Tongue (tissue), 2 donors: ENCODE results near the gene HECTD4. TPM values are rescaled to one million over a fixed set of nuclear protein-coding genes. Genes with fewer than 3 reads are reported as not detected.
"Not testable (repeated sequence)": the region's sequence is repeated elsewhere in the genome, so short reads cannot be mapped to it uniquely, and the experiment has no call there.

Experiments
- DNase-seq: peaks from one replicate; pipeline ENCODE4 v3.0.0-alpha.2; 2015
- total RNA-seq: library from RNA; depleted of rRNA; stranded (reverse); fragments of >200 nt; gene quantifications from one replicate; pipeline ENCODE4 v1.2.3, GENCODE V29; 2014

The HECTD4 gene
- total RNA-seq, 1 donor from 2014 or later: 63.0 TPM

DNA sequence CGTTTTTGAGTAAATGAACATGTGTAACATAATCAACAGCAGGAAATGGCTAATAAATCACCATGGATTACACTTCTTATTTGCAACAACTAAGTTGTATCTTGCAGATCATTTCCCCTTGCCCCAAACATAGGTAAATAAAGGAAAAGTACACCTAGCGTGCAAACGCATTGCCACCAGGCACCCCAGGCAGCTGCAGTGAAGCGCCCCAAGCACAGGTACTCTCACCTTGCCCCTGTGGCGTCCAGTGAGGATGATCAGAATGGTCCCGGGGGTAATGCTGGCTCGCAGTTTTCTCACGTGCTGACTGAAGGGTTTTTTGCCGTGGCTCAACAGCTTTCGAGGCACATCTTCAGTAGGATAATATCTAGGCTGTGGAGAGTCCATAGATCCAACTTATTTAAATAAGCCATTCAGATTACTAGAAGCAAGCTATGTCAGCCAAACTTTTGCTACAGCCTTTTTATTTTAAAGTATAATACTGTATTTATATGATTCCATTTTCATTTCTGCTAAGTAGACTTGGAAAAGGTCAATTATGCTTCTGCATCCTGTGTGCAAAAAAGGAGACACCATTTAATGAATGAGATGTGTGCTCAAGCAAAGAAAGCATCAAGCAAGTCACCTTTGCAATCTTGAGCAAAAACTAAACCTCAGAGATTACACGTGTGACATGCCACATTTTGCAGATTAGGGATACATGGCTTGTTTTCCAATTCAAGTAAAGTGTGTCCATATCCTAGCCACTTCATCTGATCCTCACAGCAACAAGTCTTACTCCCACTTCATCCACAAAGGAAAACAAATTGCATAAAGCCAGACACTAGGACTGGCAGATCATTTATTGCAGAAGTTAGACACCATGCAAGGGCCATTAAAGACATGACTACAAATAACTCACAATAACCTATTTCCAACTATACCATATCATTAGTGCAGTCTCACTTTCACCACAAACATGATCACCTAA, 24.6 kb upstream of the HECTD4 start:
- no peak for DNase-seq

DNA sequence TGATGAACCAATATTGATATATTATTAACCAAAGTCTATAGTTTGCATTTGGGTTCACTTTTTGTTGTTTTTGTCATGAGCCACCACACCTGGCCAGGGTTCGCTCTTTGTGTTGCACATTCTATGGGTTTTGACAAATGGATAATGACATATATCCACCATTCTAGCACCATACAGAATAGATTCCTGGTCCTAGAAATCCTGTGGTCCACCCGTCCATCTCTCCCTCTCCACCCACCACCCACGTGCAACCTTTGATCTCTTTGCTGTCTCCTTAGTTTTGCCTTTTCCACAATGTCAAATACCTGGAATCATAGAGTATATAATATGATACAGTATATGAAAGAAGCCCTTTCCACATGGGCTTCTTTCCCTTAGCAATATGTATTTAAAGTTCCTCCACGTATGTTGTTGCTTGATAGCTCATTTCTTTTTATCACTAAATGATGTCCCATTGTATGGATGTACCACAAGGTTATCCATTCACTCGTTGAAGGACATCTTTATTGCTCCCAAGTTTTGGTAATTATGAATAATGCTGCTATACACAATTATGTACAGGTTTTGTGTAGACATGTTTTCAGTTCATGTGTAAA, 19.8 kb upstream of the HECTD4 start:
- DNase-seq: no peak

DNA sequence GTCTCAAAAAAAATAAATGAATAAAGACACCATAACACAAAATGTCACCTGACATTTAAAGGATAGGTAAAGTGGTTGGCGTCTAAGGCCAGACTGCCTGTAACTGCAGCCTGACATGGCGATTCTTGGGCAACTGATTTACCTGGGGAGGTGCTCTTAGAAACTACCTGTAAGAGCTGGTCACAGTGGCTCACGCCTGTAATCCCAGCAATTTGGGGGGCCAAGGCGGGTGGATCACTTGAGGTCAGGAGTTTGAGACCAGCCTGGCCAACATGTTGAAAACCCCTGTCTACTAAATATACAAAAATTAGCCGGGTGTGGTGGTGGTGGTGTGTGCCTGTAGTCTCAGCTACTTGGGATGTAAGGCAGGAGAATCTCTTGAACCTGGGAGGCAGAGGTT, 18.8 kb upstream of the HECTD4 start:
- DNase-seq: no peak

DNA sequence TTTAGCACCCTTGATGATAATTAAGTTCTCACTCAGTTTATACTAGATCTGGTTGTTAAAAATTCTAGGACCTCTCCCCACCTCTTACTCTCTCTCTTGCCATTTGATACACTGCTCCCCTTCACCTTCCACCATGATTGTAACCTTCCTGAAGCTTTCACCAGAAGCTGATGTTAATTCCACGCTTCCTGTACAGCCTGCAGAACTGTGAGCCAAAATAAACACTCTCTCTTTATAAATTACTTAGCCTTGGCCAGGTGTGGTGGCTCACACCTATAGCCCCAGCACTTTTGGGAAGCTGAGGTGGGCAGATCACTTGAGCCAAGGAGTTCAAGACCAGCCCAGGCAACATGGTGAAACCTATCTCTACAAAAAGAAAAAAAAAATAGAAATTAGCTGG, 11.1 kb upstream of the HECTD4 start:
- DNase-seq: no peak

DNA sequence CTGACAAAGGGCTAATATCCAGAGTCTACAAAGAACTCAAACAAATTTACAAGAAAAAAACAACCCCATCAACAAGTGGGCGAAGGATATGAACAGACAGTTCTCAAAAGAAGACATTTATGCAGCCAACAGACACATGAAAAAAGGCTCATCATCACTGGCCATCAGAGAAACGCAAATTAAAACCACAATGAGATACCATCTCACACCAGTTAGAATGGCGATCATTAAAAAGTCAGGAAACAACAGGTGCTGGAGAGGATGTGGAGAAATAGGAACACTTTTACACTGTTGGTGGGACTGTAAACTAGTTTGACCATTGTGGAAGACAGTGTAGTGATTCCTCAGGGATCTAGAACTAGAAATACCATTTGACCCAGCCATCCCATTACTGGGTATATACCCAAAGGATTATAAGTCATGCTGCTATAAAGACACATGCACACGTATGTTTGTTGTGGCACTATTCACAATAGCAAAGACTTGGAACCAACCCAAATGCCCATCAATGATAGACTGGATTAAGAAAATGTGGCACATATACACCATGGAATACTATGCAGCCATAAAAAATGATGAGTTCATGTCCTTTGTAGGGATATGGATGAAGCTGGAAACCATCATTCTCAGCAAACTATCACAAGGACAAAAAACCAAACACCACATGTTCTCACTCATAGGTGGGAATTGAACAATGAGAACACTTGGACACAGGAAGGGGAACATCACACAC, 7.9 kb upstream of the HECTD4 start:
- not testable (repeated sequence) for DNase-seq

DNA sequence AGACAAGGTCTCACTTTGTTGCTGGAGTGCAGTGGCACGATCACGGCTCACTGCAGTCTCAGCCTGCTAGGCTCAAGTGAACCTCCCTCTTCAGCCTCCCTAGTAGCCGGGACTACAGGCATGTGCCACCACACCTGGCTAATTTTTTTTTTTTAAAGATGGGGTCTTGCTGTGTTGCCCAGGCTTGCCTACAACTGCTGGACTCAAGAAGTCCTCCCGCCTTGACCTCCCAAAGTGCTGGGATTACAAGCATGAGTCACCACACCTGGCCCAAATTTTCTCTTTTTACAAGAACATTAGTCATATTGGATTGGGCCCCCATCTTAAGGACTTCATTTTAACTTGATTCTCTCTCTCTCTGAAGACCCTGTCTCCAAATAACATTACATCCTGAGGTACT, 7.0 kb upstream of the HECTD4 start:
- DNase-seq: no peak

DNA sequence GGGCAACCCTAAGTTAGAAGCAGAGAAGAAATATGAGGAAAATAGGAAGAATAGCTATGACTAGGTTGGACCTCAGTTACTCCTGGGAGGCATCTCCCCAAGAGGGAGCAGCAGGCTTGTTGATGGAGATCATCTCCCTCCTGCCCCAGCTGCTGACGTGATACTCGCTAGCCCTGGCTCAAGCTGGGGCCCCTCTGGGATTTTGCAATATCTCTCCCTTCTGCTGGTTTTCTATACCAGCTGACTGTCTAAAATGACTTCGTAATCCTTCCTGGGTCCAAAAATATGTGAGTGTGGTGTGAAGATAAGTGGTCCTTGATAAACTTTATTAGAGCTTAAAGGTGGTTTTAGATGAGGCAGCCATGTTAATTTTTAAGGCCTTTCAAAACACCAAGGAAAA, 4.5 kb upstream of the HECTD4 start:
- no peak for DNase-seq

DNA sequence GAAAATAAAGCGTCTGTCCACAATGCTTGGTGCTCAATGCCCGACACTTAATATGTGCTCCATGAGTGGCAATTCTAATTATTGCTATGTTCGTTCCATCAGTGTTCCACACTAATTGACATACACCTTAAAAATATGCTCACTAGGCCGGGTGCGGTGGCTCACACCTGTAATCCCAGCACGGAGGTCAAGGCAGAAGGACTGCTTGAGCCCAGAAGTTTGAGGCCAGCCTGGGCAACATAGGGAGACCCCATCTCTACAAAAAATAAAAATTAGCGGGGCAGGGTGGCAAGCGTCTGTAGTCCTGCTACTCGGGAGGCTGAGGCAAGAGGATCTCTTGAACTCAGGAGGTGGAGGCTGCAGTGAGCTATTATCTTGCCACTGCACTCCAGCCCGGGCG, 635 bp upstream of the HECTD4 start:
- DNase-seq: no peak

DNA sequence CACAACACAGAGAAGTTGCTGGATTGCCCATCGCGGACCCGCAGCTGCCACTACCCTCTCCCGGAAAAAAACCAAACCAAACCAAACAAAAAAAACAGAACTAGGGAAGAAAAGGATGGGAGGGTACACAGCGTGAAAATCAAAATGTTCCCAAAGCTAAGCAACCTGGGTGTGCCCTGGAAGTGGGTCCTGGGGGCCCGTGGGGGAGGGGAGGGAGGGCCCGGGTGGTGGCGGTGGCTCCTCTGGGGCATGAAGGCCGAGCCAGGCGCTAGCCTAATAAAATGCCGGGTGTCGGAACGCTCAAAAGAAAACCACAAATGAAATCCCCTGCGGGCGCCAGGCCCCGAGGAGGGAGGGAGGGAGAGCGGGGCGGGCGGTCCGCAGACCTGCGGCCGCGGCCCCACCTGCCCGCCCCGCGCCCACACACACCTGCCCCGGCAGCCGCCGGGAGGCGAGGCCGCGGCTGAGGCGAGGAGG, 787 bp downstream of the HECTD4 start:
- peak; percentile 27 for DNase-seq

DNA sequence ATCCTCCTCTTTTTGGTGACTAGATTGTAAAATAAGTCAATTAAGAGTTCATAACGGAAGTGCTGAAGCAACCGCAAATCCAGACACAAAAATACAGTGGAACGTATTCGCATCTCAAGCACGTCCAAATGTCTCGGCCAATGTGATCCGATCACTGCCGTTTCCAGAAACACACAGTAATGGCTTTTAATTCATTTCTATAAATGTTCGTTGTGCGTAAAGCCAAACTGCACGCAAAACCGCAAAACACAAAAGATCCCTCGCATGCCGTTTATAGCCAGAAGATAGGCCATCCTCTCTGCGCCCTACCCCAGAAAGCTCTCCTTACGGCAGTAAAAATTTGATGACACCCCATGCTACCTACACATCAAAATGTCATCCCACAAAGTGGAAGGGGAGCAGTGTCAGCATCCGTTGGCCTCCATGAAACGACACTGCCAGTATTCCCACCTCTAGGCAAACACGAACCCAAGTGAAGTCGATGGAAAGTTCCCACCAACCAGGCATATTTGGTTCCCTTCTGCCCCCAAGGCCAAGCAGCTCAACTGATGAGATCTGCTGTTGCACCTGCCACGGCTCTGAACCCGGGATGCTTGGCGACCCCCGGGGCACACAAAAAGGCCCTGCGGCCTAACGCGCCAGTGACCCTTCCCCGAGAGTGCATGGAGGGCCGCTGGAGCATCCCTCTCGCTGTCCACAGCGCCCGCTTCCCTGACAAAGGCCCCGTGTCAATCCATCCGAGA, 1.4 kb downstream of the HECTD4 start:
- no peak for DNase-seq

DNA sequence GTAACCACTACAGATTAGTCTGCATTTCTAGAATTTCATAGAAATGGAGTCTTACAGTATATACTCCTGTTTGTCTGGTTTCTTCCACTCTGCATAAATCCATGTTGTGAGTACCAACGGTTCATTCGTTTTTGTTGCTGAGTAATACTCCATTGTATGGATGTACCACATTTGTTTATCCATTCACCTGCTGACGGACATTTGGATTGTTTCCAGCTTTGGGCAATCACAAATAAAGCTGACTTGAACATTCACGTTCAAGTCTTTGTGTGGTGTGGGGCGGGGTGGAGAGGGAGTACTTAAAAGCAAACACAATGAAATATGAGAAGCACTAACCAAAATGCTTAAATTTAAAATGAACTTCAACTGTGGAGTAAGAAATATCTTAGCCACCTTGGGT, 7.1 kb downstream of the HECTD4 start:
- no peak for DNase-seq

DNA sequence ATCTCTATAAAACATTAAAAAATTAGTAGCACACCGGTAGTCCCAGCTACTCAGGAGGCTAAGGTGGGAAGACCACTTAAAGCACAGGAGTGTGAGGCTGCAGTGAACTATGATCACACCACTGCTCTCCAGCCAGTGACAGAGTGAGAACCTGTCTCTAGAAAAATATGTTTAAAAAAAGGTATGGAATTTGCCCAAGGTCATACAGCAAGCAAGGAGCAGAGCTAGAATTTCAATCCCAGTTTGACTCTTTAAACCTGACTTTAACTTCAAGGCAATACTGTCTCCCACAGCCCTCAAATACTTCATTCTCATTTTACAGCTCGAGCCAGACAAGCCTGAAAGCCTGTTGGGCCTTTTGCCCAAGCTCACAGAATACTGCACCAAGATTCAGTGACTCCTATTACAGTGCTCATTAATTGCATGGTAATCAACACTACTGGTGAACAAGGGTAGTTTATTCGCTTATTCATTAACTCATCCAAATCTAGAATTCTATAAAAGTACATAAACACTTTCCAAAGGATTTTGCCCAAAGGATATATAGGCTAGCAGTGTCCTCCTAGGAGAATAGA, 8.0 kb downstream of the HECTD4 start:
- DNase-seq: no peak

DNA sequence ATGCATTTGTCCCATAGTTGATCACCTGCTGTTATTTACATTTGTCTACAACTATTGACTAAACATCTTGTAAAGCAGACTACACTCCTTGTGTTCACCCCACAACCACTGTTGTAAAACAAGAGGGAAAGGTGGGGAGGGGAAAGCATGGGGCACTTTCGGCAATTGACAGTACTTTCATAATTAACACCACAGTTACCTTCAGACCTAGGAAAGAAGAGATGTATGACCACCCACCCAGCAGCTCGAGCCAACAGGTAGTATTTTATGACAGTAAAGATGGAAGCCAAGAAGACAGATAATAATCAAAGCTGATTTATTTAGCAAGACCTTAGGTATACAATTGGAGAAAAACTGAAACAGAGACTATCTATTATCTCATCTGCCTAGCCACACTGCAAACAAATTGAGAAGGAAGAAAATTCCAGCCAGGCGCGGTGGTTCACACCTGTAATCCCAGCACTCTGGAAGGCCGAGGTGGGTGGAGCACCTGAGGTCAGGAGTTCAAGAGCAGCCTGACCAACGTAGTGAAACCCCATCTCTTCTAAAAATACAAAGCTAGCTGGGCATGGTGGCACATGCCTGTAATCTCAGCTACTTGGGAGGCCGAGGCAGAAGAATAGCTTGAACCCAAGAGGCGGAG, 11.2 kb downstream of the HECTD4 start:
- DNase-seq: no peak

DNA sequence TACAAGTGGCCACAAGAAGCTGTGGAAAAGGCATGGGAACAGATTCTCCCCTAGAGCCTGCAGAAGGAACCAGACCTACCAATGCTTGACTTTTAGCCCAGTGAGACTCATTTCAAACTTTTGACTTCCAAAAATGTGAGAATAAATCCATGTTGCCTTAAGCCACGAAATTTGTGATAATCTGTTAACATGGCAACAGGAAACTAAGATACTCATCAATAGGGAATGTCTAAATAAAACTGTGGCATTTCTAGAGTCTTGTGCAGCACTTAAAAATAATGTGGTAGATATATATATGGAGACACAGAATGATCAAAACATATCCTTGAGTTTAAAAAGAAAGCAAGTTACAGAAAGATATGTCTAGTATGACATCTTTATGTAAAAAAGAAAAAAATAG, 12.0 kb downstream of the HECTD4 start:
- DNase-seq: no peak

DNA sequence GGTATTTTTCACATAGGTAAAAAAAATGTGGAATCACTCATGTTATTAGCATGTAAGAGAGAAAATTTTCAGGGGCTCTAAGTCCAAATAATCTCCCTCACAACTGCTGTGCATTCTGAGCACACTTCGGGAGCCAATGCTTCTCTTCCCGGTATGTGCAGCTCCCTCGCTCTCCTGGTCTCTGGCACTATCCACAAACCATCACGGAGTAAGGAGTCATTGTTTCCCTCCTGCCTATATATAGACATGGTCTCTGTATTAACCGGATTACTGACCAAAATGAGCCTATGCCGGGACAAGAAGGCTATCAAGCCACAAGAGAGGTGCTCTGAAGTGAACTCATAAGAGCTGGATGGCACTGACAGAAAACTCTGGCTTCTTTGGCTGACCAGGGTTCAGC, 13.4 kb downstream of the HECTD4 start:
- DNase-seq: no peak

DNA sequence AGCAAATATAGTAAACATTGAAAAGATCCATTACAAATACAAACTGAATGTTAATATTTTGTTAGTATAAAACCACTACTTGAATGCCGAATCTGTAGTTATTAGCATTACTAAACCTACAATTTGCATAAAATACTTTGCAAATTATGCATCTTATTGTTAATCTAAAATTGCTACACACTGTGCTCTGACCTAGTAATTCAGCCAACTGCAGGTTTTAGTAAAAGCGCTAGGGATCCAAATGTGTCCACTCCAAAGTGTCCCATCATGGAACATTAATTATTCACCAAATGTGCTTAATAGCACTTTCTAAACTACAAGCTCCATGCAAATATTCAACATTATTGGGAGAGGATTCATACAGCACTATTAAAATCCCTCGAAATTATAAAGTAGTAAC, 14.3 kb downstream of the HECTD4 start:
- no peak for DNase-seq

DNA sequence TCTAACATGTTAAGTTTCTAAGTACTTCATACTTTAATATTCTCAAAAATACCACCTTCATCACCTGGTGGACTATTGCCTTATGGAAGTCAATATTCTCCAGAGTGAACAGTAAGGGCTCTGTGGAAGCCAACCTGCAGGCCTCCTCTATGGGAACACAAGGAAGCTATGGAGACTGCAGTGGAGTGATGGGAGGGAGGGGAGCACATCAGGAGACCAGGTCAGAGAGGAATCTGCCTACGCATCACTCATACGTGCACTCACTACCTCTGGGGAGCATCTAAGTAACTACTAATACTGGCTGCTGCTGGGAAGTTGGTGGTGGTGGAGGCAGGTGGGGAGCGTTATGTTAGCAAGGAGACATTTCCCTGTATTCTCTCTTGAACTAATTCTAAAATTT, 19.9 kb downstream of the HECTD4 start:
- DNase-seq: no peak

DNA sequence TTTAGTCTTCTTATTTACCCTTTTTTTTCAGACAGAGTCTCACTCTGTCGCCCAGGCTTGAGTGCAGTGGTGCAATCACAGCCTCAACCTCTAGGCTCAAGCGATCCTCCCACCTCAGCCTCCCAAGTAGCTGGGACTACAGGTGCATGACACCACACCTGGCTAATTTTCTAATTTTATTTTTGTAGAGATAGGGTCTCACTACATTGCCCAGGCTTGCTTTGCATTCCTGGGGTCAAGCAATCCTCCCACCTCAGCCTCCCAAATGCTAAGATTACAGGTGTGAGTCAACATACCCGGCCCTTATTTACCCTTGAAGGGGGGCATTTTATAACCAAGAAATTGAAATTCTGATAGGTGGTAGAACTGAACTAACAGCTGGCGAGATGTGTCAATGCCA, 21.0 kb downstream of the HECTD4 start:
- DNase-seq: no peak

DNA sequence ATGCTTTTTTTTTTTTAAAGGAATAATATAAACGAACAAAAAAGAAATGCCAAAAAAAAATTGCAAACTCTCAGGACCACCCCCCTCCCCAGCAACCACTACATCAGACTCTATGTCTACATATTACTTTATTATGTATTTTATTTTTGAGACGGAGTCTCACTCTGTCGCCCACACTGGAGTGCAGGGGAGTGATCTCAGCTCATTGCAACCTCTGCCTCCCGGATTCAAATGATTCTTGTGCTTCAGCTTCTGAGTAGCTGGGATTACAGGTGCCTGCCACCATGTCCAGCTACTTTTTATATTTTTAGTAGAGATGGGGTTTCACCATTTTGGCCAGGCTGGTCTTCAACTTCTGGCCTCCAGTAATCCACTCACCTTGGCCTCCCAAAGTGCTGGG, 22.9 kb downstream of the HECTD4 start:
- DNase-seq: no peak

DNA sequence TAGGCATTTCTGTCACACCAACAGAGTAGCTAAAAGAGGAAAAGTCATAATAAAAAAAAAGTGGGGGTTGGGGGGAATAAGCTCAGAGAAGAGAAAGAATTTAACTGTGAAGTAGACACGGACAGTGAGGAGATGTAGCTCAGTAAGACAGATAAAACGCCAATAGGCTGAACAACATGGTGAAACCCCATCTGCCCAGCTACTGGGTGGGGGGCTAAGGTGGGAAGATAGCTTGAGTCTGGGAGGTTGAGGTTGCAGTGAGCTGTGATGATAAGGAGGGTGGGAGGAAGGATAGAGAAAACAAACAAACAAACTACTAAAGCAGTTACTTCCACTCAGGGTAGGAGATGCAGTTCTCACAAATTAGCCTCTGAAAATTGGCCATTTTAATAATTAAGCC, 25.0 kb downstream of the HECTD4 start:
- no peak for DNase-seq

DNA sequence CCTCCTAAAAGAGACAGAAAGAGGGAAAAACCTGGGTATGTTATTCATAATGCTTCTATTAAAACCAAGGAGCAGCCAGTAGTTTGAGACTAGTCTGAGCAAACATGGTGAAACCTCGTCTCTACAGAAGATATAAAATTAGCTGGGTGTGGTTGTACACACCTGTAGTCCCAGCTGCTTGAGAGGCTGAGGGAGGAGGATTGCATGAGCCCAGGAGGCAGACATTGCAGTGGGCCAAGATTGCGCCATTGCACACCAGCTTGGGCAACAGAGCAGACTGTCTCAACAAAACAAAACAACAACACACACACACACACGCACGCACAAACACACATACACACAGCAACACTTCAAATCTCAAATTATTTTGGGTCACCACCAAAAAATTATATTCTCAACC, 27.8 kb downstream of the HECTD4 start:
- DNase-seq: no peak

DNA sequence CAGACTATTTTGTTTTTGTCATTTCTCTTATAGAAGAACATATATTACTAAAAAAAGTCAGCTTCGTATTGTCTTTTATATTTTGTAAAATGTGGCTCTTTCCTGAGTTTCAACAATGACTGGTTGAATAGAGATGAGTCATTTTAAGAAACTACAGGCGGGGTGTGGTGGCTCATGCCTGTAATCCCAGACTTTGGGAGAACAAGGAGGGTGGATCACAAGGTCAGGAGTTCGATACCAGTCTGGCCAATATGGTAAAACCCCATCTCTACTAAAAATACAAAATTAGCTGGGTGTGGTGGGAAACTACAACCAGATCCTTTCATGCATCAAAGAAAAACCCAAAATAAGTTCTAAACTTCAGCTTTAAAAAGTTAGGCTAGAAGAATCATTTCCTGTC, 28.8 kb downstream of the HECTD4 start:
- DNase-seq: no peak
